Transverse colon (tissue), 4 donors: ENCODE measurements around the gene VSTM4.

Source experiments
- CTCF ChIP-seq, 5 experiments: fragments of 200-600 bp in 3 of 5; fragments of 450-650 bp in 2 of 5; sonication (generic) in 3 of 5; IDR thresholded peaks; 1 replicate in 2 of 5; 2 replicates in 3 of 5; pipeline ENCODE4 v1.5.1; 2016 to 2017; ENCODE audit warnings: antibody characterized with exemption in 5 of 5, inconsistent platforms in 3 of 5, mild to moderate bottlenecking in 2 of 5, moderate library complexity in 1 of 5
- POLR2A ChIP-seq: fragments of 450-650 bp; IDR thresholded peaks from one replicate; pipeline ENCODE4 v1.6.1; 2016; ENCODE audit warnings: antibody characterized with exemption, mild to moderate bottlenecking, moderate library complexity
- POLR2AphosphoS5 ChIP-seq, 3 donors: sonication (generic); formaldehyde crosslinking; IDR thresholded peaks; one replicate each; pipeline ENCODE4 v1.6.1; 2016; ENCODE audit warnings: antibody characterized with exemption in 3 of 3

GRCh38 chr10:49081547-49082275 lies 33.6 kb downstream of the VSTM4 start:
- TF ChIP-seq CTCF (IDR thresholded peaks at IDR 0.05): no peak
- TF ChIP-seq POLR2A: no peak
- no peak for TF ChIP-seq POLR2AphosphoS5 (IDR thresholded peaks at IDR 0.05)
